Spleen (tissue), 11 donors: ENCODE results near the gene GPR158. TPM values are rescaled to one million over a fixed set of nuclear protein-coding genes. Genes with fewer than 3 reads are reported as not detected.

Experiments
- DNase-seq: peaks from one replicate; pipeline ENCODE4 v3.0.0-alpha.2; 2020
- H3K27ac ChIP-seq, 8 donors: fragments of 200-600 bp; sonication (generic) in 7 of 8; 1 replicate in 4 of 8; 2 replicates in 4 of 8; pipeline versions ENCODE4 v1.5.0 to v1.8.0; 2016 to 2021; ENCODE audit warnings: inconsistent platforms in 4 of 8, mild to moderate bottlenecking in 4 of 8, moderate library complexity in 1 of 8
- H3K27me3 ChIP-seq, 7 donors: fragments of 200-600 bp; sonication (generic) in 6 of 7; replicated peaks in 1 of 7; 1 replicate in 4 of 7; 2 replicates in 3 of 7; pipeline versions ENCODE4 v1.5.0 to v1.8.0; 2016 to 2021; ENCODE audit warnings: inconsistent platforms in 3 of 7, mild to moderate bottlenecking in 1 of 7
- H3K36me3 ChIP-seq, 6 donors: fragments of 200-600 bp; sonication (generic) in 5 of 6; 1 replicate in 4 of 6; 2 replicates in 2 of 6; pipeline versions ENCODE4 v1.5.0 to v1.8.0; 2016 to 2021; ENCODE audit warnings: inconsistent platforms in 2 of 6
- H3K4me1 ChIP-seq, 6 donors: fragments of 200-600 bp; sonication (generic) in 5 of 6; 1 replicate in 3 of 6; 2 replicates in 3 of 6; pipeline versions ENCODE4 v1.5.0 to v1.8.0; 2016 to 2021; ENCODE audit warnings: inconsistent platforms in 3 of 6
- H3K4me3 ChIP-seq, 8 donors: fragments of 200-600 bp; sonication (generic) in 7 of 8; 1 replicate in 4 of 8; 2 replicates in 4 of 8; pipeline versions ENCODE4 v1.5.0 to v1.8.0; 2016 to 2021; ENCODE audit warnings: inconsistent platforms in 4 of 8, mild to moderate bottlenecking in 4 of 8, moderate library complexity in 2 of 8
- H3K9me3 ChIP-seq, 8 donors: fragments of 200-600 bp; sonication (generic) in 7 of 8; 1 replicate in 4 of 8; 2 replicates in 4 of 8; pipeline versions ENCODE4 v1.5.0 to v1.8.0; 2016 to 2021; ENCODE audit warnings: inconsistent platforms in 4 of 8
- POLR2A ChIP-seq, 3 donors: fragments of 450-650 bp; IDR thresholded peaks; one replicate each; pipeline ENCODE4 v1.5.1; 2017; ENCODE audit warnings: antibody characterized with exemption in 3 of 3, mild to moderate bottlenecking in 1 of 3
- POLR2AphosphoS5 ChIP-seq, 3 donors: sonication (generic); formaldehyde crosslinking; IDR thresholded peaks; one replicate each; pipeline ENCODE4 v1.5.1; 2017; ENCODE audit warnings: antibody characterized with exemption in 3 of 3
- WGBS, 5 donors: extraction: QIAGEN DNeasy Blood & Tissue Kit in 3 of 5; methylation state at CpG; one replicate each; pipeline versions ENCODE4 v1.1.5 to v1.1.7; 2013 to 2018; 5-methylcytosine and 5-hydroxymethylcytosine counted together
- intact Hi-C: fragments of 100-400 bp; cut with DNase I; formaldehyde crosslinking; loops from one replicate; pipeline ENCODE4 v1.15.0; 2023; ENCODE audit warnings: low total_unique reads
- polyA plus RNA-seq, 3 donors: library from polyadenylated mRNA; stranded (reverse); fragments of 200-250 nt; gene quantifications; one replicate each; pipeline ENCODE4 v1.2.1, GENCODE V29; 2013
- total RNA-seq, 7 donors: library from RNA; depleted of rRNA in 3 of 7; stranded (reverse); fragments of >200 nt in 3 of 7; fragmentation: NEBNext Ultra II Directional in 4 of 7; extraction: Animal tissue kit (Norgen Biotek cat#: 25700) in 4 of 7; gene quantifications; one replicate each; pipeline versions ENCODE4 v1.1.0 to v1.2.1, GENCODE V29; 2016 to 2021
- TF ChIP-seq, protein P1 (sequence below), 11 experiments: fragments of 200-600 bp in 7 of 11; fragments of 450-650 bp in 4 of 11; sonication (generic) in 4 of 11; IDR thresholded peaks in 8 of 11; conservative IDR thresholded peaks in 3 of 11; 1 replicate in 7 of 11; 2 replicates in 4 of 11; pipeline versions ENCODE4 v1.4.0 to v1.8.0; 2016 to 2021; ENCODE audit warnings: antibody characterized with exemption in 11 of 11, inconsistent platforms in 4 of 11, mild to moderate bottlenecking in 1 of 11
- donor health status: healthy with polysubstance abuse.
- donor health status: DM: no; HTN: no; CAD: no; lungs with moderate emphysema.
- donor health status: DM: no; HTN: no; CAD: no.
- donor health status: Bipolar disorder and iron deficiency.
- donor health status: healthy.
- donor health status: DM: no; HTN: no; CAD: no.
- donor health status: DM: yes; HTN: yes; CAD: no.

GPR158 gene
- total and polyA plus RNA-seq, 10 donors: 0.03 to 0.79 (median 0.16) TPM

DNA sequence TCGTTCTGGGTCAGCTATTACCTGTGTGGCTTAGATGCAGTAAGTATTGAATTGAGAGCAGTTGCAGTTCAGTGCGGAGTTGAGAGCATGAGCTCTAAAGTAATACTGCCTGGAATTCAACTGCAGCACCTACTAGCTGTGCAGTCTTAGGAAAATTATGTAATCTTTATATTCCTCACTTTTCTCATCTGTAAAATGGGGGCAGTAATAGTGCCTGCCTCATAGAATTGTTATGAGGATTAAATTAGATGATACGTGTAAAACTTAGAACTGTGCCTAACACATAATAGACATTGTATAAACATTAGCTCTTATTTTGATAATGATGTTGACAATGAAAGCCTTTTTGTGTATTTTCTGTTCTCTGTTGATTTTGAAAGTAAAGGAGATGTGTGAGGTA is 330.0 kb downstream of the GPR158 start:
- intact Hi-C loops: no loop called here
- H3K9me3 ChIP-seq: no peaks in the 10 kb centered on the region
- DNase-seq: no peak
- no peak overlapping the region for H3K27ac ChIP-seq
- no peaks in the 10 kb centered on the region for H3K4me1 ChIP-seq
- TF ChIP-seq POLR2AphosphoS5 (IDR thresholded peaks at IDR 0.05): no peak
- TF ChIP-seq POLR2A (IDR thresholded peaks at IDR 0.05): no peak
- TF ChIP-seq, protein P1, sequence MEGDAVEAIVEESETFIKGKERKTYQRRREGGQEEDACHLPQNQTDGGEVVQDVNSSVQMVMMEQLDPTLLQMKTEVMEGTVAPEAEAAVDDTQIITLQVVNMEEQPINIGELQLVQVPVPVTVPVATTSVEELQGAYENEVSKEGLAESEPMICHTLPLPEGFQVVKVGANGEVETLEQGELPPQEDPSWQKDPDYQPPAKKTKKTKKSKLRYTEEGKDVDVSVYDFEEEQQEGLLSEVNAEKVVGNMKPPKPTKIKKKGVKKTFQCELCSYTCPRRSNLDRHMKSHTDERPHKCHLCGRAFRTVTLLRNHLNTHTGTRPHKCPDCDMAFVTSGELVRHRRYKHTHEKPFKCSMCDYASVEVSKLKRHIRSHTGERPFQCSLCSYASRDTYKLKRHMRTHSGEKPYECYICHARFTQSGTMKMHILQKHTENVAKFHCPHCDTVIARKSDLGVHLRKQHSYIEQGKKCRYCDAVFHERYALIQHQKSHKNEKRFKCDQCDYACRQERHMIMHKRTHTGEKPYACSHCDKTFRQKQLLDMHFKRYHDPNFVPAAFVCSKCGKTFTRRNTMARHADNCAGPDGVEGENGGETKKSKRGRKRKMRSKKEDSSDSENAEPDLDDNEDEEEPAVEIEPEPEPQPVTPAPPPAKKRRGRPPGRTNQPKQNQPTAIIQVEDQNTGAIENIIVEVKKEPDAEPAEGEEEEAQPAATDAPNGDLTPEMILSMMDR (IDR thresholded peaks at IDR 0.05 in 8 of 11, conservative IDR thresholded peaks at IDR 0.05 in 3 of 11): no peak
- WGBS, 5 donors: 81 to 93% (median 87%) methylated on average over 3 of the region's 3 CpGs
- H3K27me3 ChIP-seq: no peaks in the 10 kb centered on the region
- H3K4me3 ChIP-seq: no peak overlapping the region
- H3K36me3 ChIP-seq: no peaks in the 10 kb centered on the region

DNA sequence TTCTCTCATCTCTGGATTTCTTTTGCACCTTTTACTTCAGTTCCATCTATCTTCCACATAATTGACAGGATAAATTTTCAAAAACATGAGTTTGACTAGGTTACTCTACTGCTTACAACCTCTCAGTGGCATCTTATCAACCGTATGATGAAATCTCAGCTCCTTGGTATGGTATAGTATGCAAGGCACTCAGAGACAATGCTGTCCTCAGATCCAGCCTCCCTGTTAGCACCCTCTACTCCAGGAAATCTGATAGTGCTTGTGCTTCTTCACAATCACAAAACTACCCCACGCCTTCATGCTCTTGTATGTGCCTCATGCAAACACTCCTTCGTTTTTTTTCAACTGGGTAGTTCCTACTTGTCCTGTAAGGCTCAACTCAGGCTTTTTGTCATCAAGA is 330.7 kb downstream of the GPR158 start:
- no peaks in the 10 kb centered on the region for H3K4me1 ChIP-seq
- 69 to 81% (median 78%) methylated on average over 3 of the region's 3 CpGs for WGBS, 5 donors

GRCh38 chr10:25506821-25507335 is 332.1 kb downstream of the GPR158 start:
- Histone ChIP-seq H3K4me3 (no peak overlapping the region), H3K4me1 (no peaks in the 10 kb centered on the region), H3K9me3 (peaks cover 0 to 1% (median 0%) of the 10 kb centered on the region in 8 donors), H3K27ac (no peak overlapping the region), H3K36me3 (no peaks in the 10 kb centered on the region), H3K27me3 (no peaks in the 10 kb centered on the region)
- DNase-seq: no peak
- TF ChIP-seq POLR2A (IDR thresholded peaks at IDR 0.05): no peak
- no peak for TF ChIP-seq POLR2AphosphoS5 (IDR thresholded peaks at IDR 0.05)
- TF ChIP-seq, protein P1 (IDR thresholded peaks at IDR 0.05 in 8 of 11, conservative IDR thresholded peaks at IDR 0.05 in 3 of 11): no peak
- intact Hi-C loops: no loop called here
- WGBS, 5 donors: 30 to 63% (median 54%) methylated on average over 2 of the region's 2 CpGs

More for the DNA sequence above, 330.7 kb downstream of the GPR158 start:
- no peaks in the 10 kb centered on the region for H3K36me3 ChIP-seq
- no peak overlapping the region for H3K4me3 ChIP-seq
- no peak for TF ChIP-seq POLR2A (IDR thresholded peaks at IDR 0.05)
- no peak for TF ChIP-seq POLR2AphosphoS5 (IDR thresholded peaks at IDR 0.05)
- TF ChIP-seq, protein P1 (IDR thresholded peaks at IDR 0.05 in 8 of 11, conservative IDR thresholded peaks at IDR 0.05 in 3 of 11): no peak
- intact Hi-C loops: no loop called here
- no peaks in the 10 kb centered on the region for H3K27me3 ChIP-seq
- no peak overlapping the region for H3K27ac ChIP-seq
- no peaks in the 10 kb centered on the region for H3K9me3 ChIP-seq
- no peak for DNase-seq

DNA sequence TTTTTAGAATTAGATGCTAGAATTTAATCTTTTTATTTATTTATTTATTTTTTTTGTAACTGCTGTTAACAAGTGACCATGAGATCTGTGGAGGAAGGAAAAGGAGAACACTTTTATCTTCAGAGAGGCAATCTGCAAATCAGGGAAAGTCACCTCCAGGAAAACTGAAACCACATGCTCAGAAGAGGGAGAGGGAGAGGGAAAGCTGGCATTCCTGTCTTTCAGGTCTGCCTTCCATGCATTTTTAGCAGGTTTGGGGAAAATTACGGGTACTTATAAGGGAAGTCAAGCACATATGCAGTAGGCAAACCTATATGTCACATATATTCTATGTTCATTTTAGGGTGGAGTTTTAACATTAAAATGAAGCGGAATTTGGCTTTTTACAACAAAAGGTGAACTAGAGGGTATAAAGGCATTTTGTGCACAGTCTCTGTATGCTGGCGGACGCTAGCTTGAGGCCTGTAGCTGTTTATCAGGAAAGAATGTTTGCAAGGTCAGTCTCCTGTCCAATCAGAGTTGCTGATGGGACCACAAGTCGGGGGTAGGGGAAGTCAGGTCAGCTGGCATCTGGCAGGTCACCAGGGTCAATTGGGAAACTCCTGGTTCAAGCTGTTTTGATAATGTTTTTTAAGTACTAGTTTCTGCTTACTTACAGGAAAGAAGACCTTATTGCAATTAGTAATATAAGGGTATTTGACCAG is 333.5 kb downstream of the GPR158 start:
- TF ChIP-seq POLR2A (IDR thresholded peaks at IDR 0.05): no peak
- no peak for TF ChIP-seq POLR2AphosphoS5 (IDR thresholded peaks at IDR 0.05)
- TF ChIP-seq, protein P1 (IDR thresholded peaks at IDR 0.05 in 8 of 11, conservative IDR thresholded peaks at IDR 0.05 in 3 of 11): no peak
- Histone ChIP-seq H3K9me3 (peaks cover 0 to 4% (median 0%) of the 10 kb centered on the region in 8 donors), H3K27ac (no peak overlapping the region), H3K4me1 (no peaks in the 10 kb centered on the region), H3K27me3 (no peaks in the 10 kb centered on the region), H3K4me3 (no peak overlapping the region), H3K36me3 (no peaks in the 10 kb centered on the region)
- intact Hi-C loops: no loop called here
- WGBS, 5 donors: 52 to 69% (median 56%) methylated on average over 5 of the region's 5 CpGs
- DNase-seq: no peak
